Smooth muscle cell (in vitro differentiated cells): Measurements from ENCODE around the gene LRRC3. TPM values are rescaled to one million over a fixed set of nuclear protein-coding genes. Genes with fewer than 3 reads are reported as not detected.
A peak's percentile ranks its signal among the peaks of the same experiment; 100 is the strongest.

Source experiments
- DNase-seq: peaks from one replicate; lab custom pipeline; 2025; ENCODE audit not compliant: unreplicated experiment; lab: John Stamatoyannopoulos, UW
- H2AFZ ChIP-seq: fragments of 200-600 bp; sonication (generic); 2 replicates; pipeline ENCODE4 v1.6.0; 2016; ENCODE audit warnings: antibody characterized with exemption, low read depth, mild to moderate bottlenecking
- H3F3A ChIP-seq: fragments of 200-600 bp; sonication (generic); 2 replicates; pipeline ENCODE4 v1.6.0; 2017; ENCODE audit warnings: antibody characterized with exemption, low read depth
- H3K27ac ChIP-seq: fragments of 200-600 bp; sonication (generic); 2 replicates; pipeline ENCODE4 v1.5.1; 2016; ENCODE audit warnings: low read depth, mild to moderate bottlenecking
- H3K27me3 ChIP-seq: fragments of 200-600 bp; sonication (generic); 2 replicates; pipeline ENCODE4 v1.6.1; 2016; ENCODE audit warnings: low read depth, mild to moderate bottlenecking
- H3K36me3 ChIP-seq: fragments of 200-600 bp; sonication (generic); 2 replicates; pipeline ENCODE4 v1.5.1; 2016; ENCODE audit warnings: low read depth
- H3K4me1 ChIP-seq: fragments of 200-600 bp; sonication (generic); 2 replicates; pipeline ENCODE4 v1.5.1; 2016; ENCODE audit warnings: low read depth
- H3K4me2 ChIP-seq: fragments of 200-600 bp; sonication (generic); 2 replicates; pipeline ENCODE4 v1.6.0; 2016; ENCODE audit warnings: mild to moderate bottlenecking
- H3K4me3 ChIP-seq: fragments of 200-600 bp; sonication (generic); 2 replicates; pipeline ENCODE4 v1.5.1; 2016; ENCODE audit warnings: mild to moderate bottlenecking
- H3K79me2 ChIP-seq: fragments of 200-600 bp; sonication (generic); 2 replicates; pipeline ENCODE4 v1.6.0; 2016; ENCODE audit warnings: low read depth, mild to moderate bottlenecking
- H3K9ac ChIP-seq: fragments of 200-600 bp; sonication (generic); 2 replicates; pipeline ENCODE4 v1.6.0; 2016; ENCODE audit warnings: low read depth
- H3K9me3 ChIP-seq: fragments of 200-600 bp; sonication (generic); replicated peaks from 2 replicates; pipeline ENCODE4 v1.5.1; 2016; ENCODE audit warnings: low read depth
- H4K20me1 ChIP-seq: fragments of 200-600 bp; sonication (generic); 2 replicates; pipeline ENCODE4 v1.6.0; 2016; ENCODE audit warnings: low read depth
- whole genome bisulfite sequencing: methylation state at CpG from one replicate; pipeline ENCODE4 v1.1.7; 2016; ENCODE audit warnings: low lambda C conversion rate; 5-methylcytosine and 5-hydroxymethylcytosine counted together
- polyA plus RNA-seq: library from polyadenylated mRNA; unstranded; fragments of >200 nt; fragmentation: Nextera tagmentation; extraction: Ambion mirVana; gene quantifications from 2 replicates; pipeline ENCODE4 v1.2.1, GENCODE V29; 2016
- total RNA-seq: library from RNA; depleted of rRNA; stranded (reverse); fragments of >200 nt; gene quantifications from 2 replicates; pipeline ENCODE4 v1.2.3, GENCODE V29; 2014
- TF ChIP-seq, protein P1 (sequence below): fragments of 200-600 bp; sonication (generic); IDR thresholded peaks from 2 replicates; pipeline ENCODE4 v1.5.1; 2017; ENCODE audit warnings: borderline replicate concordance, mild to moderate bottlenecking, antibody characterized with exemption; ENCODE audit not compliant: insufficient read depth, poor library complexity, severe bottlenecking

Gene LRRC3
- total and polyA plus RNA-seq, 2 experiments from 2014 or later, result 4.9 to 5.3 TPM

DNA sequence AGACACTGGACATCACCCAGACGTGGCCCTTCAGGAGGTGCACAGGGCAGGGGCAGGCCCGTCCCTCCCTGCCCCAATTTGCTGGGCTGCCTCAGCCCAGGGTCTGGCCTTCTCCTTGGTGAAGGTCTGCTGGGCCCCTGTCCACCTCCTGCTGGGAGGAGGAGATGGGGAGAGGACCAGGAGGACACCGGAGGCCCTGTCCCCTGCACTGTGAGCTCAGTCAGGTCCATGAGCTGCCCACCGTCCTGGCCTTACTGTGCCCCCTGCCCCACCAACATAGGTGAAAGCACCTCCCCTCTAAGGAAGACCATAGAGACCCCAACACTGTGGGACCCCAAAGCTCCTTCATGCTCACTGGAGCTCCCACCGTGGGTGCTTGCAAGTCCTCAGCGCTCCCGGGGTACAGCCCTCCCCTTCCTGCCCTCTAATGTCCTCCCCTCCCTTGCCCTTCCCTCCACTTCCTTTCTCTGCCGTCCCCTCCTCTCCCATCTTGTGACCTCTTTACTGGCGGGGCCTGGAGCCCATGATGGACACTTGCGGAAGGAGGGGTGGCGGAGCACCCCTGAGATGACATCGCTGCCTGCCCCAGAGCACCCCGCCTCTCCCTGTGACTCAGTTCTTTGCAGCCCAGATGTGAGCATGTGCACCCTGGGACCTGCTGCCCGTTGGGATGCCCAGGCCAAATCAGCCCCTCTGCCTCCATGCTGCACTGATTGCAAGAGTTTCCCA, 4.6 kb downstream of the LRRC3 start:
- TF ChIP-seq, protein P1, sequence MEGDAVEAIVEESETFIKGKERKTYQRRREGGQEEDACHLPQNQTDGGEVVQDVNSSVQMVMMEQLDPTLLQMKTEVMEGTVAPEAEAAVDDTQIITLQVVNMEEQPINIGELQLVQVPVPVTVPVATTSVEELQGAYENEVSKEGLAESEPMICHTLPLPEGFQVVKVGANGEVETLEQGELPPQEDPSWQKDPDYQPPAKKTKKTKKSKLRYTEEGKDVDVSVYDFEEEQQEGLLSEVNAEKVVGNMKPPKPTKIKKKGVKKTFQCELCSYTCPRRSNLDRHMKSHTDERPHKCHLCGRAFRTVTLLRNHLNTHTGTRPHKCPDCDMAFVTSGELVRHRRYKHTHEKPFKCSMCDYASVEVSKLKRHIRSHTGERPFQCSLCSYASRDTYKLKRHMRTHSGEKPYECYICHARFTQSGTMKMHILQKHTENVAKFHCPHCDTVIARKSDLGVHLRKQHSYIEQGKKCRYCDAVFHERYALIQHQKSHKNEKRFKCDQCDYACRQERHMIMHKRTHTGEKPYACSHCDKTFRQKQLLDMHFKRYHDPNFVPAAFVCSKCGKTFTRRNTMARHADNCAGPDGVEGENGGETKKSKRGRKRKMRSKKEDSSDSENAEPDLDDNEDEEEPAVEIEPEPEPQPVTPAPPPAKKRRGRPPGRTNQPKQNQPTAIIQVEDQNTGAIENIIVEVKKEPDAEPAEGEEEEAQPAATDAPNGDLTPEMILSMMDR, result no peak
- Histone ChIP-seq H3K4me2 (no peak overlapping the region), H3K27ac (no peak overlapping the region), H3K4me1 (no peaks in the 10 kb centered on the region), H3F3A (no peaks in the 10 kb centered on the region), H3K79me2 (no peaks in the 10 kb centered on the region), H3K27me3 (no peaks in the 10 kb centered on the region), H2AFZ (no peak overlapping the region), H3K9me3 (no peaks in the 10 kb centered on the region), H3K4me3 (no peak overlapping the region), H3K9ac (no peak overlapping the region), H4K20me1 (peaks cover 10% of the 10 kb centered on the region), H3K36me3 (no peaks in the 10 kb centered on the region)
- no peak for DNase-seq
- 94% methylated on average over 14 of the region's 14 CpGs for WGBS

DNA sequence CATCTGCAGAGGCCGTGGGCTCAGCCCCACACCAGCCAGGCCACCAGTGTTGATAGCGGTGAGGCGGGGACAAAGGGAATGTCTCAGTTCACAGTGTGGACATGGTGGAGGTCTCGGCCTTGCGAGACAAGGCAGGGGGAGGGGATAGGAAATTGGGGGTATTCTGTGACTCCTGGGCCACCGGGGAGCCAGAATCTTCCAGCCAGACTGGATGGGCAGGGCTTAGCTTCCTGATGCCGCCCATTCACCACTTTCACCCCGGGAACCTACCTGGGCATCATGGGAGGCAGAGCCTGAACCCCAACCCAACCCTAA, 5.1 kb downstream of the LRRC3 start:
- H2AFZ ChIP-seq, result no peak overlapping the region
- 98% methylated on average over 8 of the region's 8 CpGs for WGBS
- H3F3A ChIP-seq, result no peaks in the 10 kb centered on the region
- no peaks in the 10 kb centered on the region for H3K36me3 ChIP-seq
- H3K9ac ChIP-seq, result no peak overlapping the region
- no peaks in the 10 kb centered on the region for H3K27me3 ChIP-seq
- no peaks in the 10 kb centered on the region for H3K4me1 ChIP-seq
- TF ChIP-seq, protein P1, result no peak
- peaks cover 10% of the 10 kb centered on the region for H4K20me1 ChIP-seq
- no peak for DNase-seq
- H3K4me2 ChIP-seq, result no peak overlapping the region
- H3K4me3 ChIP-seq, result no peak overlapping the region
- no peaks in the 10 kb centered on the region for H3K79me2 ChIP-seq
- no peak overlapping the region for H3K27ac ChIP-seq
- no peaks in the 10 kb centered on the region for H3K9me3 ChIP-seq

DNA sequence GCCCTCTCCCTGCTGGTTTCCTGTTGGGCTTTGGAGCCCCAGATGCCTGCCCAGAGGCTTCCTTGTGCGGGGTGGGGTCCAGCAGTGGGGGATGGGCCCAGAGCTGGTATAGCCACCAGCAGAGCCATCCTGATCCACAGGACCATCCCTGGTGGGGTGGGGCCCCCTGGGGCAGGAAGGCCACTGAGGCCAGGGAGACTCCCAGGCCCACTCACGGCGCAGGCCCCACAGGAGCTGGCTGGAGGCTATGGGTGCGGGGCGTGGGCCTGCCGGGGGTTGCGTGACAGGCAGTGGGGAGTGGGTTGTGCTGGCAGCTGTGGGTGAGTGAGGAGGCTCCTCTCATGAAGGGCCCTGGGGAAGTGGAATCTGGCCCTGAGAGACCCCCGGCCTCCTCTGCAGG, 5.7 kb downstream of the LRRC3 start:
- WGBS, result 97% methylated on average over 8 of the region's 8 CpGs
- no peak overlapping the region for H3K27ac ChIP-seq
- no peaks in the 10 kb centered on the region for H3K9me3 ChIP-seq
- no peaks in the 10 kb centered on the region for H3K4me1 ChIP-seq
- H3F3A ChIP-seq, result no peaks in the 10 kb centered on the region
- TF ChIP-seq, protein P1, result no peak
- no peak overlapping the region for H3K4me3 ChIP-seq
- peaks cover 10% of the 10 kb centered on the region for H4K20me1 ChIP-seq
- H3K4me2 ChIP-seq, result no peak overlapping the region
- no peaks in the 10 kb centered on the region for H3K27me3 ChIP-seq
- no peak overlapping the region for H3K9ac ChIP-seq
- H2AFZ ChIP-seq, result no peak overlapping the region
- H3K79me2 ChIP-seq, result no peaks in the 10 kb centered on the region
- DNase-seq, result no peak
- H3K36me3 ChIP-seq, result no peaks in the 10 kb centered on the region

DNA sequence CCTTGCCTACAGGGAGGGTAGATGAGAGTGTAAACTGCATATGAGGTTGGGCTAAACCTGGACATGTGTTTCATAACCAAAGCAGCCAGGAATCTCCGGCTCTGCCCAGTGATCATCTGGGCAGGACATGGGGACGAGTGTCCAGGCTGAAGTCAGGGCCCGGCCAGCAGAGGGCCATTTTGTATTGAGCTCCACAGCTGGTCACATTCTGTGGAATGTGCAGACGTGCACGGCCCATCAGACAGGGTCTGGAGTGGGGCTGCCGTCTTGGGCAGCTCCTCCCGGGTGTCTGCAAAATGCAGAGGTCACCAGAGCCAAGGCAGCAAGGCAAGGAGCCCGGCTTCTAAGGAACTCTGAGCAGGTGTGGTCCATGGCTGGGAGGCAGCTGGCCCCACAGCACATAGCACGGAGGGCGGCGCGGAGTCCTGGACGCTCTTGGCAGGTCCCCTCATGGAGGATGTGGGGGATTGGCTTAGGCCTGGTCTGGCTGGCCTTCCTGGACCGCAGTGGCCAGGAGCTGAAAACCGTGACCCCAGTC, 6.2 kb downstream of the LRRC3 start:
- Histone ChIP-seq H4K20me1 (peaks cover 10% of the 10 kb centered on the region), H2AFZ (no peak overlapping the region), H3K36me3 (no peaks in the 10 kb centered on the region), H3K4me2 (no peak overlapping the region), H3K9me3 (no peaks in the 10 kb centered on the region), H3K79me2 (no peaks in the 10 kb centered on the region), H3K9ac (no peak overlapping the region), H3K4me3 (no peak overlapping the region), H3K4me1 (no peaks in the 10 kb centered on the region), H3F3A (no peaks in the 10 kb centered on the region), H3K27me3 (no peaks in the 10 kb centered on the region), H3K27ac (no peak overlapping the region)
- TF ChIP-seq, protein P1, result peak; percentile 20
- DNase-seq, result no peak
- 84% methylated on average over 15 of the region's 15 CpGs for WGBS
